Cardiac muscle cell (in vitro differentiated cells and primary cell): ENCODE data around the gene CPNE4. TPM values are rescaled to one million over a fixed set of nuclear protein-coding genes. Genes with fewer than 3 reads are reported as not detected.

ENCODE experiments used
- DNase-seq, 2 donors: peaks; one replicate each; pipeline versions ENCODE4 v3.0.0 to v3.0.0-alpha.2; 2010 to 2017; ENCODE audit warnings: low read depth in 1 of 2, low spot score in 1 of 2
- H3K27ac ChIP-seq: fragments of 200-600 bp; sonication (generic); 2 replicates; pipeline ENCODE4 v1.5.1; 2016
- H3K27me3 ChIP-seq: fragments of 200-600 bp; sonication (generic); 2 replicates; pipeline ENCODE4 v1.6.0; 2016; ENCODE audit warnings: control low read depth
- H3K36me3 ChIP-seq: fragments of 200-600 bp; sonication (generic); 2 replicates; pipeline ENCODE4 v1.5.1; 2016; ENCODE audit warnings: control low read depth
- H3K4me1 ChIP-seq: fragments of 200-600 bp; sonication (generic); 2 replicates; pipeline ENCODE4 v1.8.1; 2017; ENCODE audit warnings: low read depth, mild to moderate bottlenecking, mixed run types
- H3K4me3 ChIP-seq: fragments of 200-600 bp; sonication (generic); 2 replicates; pipeline ENCODE4 v1.5.1; 2016; ENCODE audit warnings: mild to moderate bottlenecking
- H3K9me3 ChIP-seq: fragments of 200-600 bp; sonication (generic); 2 replicates; pipeline ENCODE4 v1.5.1; 2017; ENCODE audit warnings: low read depth, mild to moderate bottlenecking, control low read depth
- CTCF ChIP-seq: IDR thresholded peaks from 2 replicates; pipeline ENCODE4 v1.5.1; 2012; ENCODE audit warnings: low read depth, mild to moderate bottlenecking, low read length
- polyA plus RNA-seq: library from polyadenylated mRNA; unstranded; fragments of >200 nt; fragmentation: Nextera tagmentation; extraction: Ambion mirVana; gene quantifications from 2 replicates; pipeline ENCODE4 v1.2.1, GENCODE V29; 2016
- total RNA-seq: library from RNA; depleted of rRNA; stranded (reverse); fragments of >200 nt; gene quantifications from 2 replicates; pipeline ENCODE4 v1.2.3, GENCODE V29; 2016

Gene CPNE4
- total and polyA plus RNA-seq, 2 experiments from 2014 or later: 3.3 to 7.6 TPM

GRCh38 chr3:131772269-131773026, 262.4 kb downstream of the CPNE4 start:
- Histone ChIP-seq H3K4me3 (no peak overlapping the region), H3K36me3 (no peaks in the 10 kb centered on the region), H3K4me1 (no peaks in the 10 kb centered on the region), H3K27me3 (no peaks in the 10 kb centered on the region), H3K27ac (no peak overlapping the region), H3K9me3 (no peaks in the 10 kb centered on the region)
- TF ChIP-seq CTCF: no peak
- no peak for DNase-seq

- no peak for DNase-seq
- Histone ChIP-seq H3K4me3 (no peak overlapping the region), H3K4me1 (no peaks in the 10 kb centered on the region), H3K27ac (no peak overlapping the region), H3K27me3 (no peaks in the 10 kb centered on the region), H3K9me3 (no peaks in the 10 kb centered on the region), H3K36me3 (no peaks in the 10 kb centered on the region)
- TF ChIP-seq CTCF: no peak
Measured at GRCh38 chr3:131762981-131763564, 271.7 kb downstream of the CPNE4 start.

- Histone ChIP-seq H3K27me3 (no peaks in the 10 kb centered on the region), H3K9me3 (no peaks in the 10 kb centered on the region), H3K4me3 (no peak overlapping the region), H3K4me1 (no peaks in the 10 kb centered on the region), H3K27ac (no peak overlapping the region), H3K36me3 (no peaks in the 10 kb centered on the region)
- DNase-seq: no peak
- TF ChIP-seq CTCF: no peak
Measured at GRCh38 chr3:131756405-131756804, 278.4 kb downstream of the CPNE4 start.

- Histone ChIP-seq H3K36me3 (no peaks in the 10 kb centered on the region), H3K9me3 (no peaks in the 10 kb centered on the region), H3K27ac (no peak overlapping the region), H3K4me1 (no peaks in the 10 kb centered on the region), H3K4me3 (no peak overlapping the region), H3K27me3 (no peaks in the 10 kb centered on the region)
- no peak for DNase-seq
- TF ChIP-seq CTCF: no peak
Measured at GRCh38 chr3:131755380-131755779, 279.4 kb downstream of the CPNE4 start.

- DNase-seq: no peak
- Histone ChIP-seq H3K4me3 (no peak overlapping the region), H3K27ac (no peak overlapping the region), H3K9me3 (no peaks in the 10 kb centered on the region), H3K4me1 (no peaks in the 10 kb centered on the region), H3K27me3 (no peaks in the 10 kb centered on the region), H3K36me3 (no peaks in the 10 kb centered on the region)
- TF ChIP-seq CTCF: no peak
Measured at GRCh38 chr3:131750256-131750655, 284.6 kb downstream of the CPNE4 start.
